Urinary bladder (tissue), 4 donors: ENCODE results near the gene DISC1. TPM values are rescaled to one million over a fixed set of nuclear protein-coding genes. Genes with fewer than 3 reads are reported as not detected.

Experiments
- DNase-seq: peaks from one replicate; pipeline ENCODE4 v3.0.0-alpha.2; 2015; ENCODE audit errors: extremely low spot score
- H3K27ac ChIP-seq: one replicate; pipeline ENCODE4 v1.5.1; 2013; ENCODE audit warnings: low read depth, mild to moderate bottlenecking, moderate library complexity
- H3K36me3 ChIP-seq: one replicate; pipeline ENCODE4 v1.6.1; 2013; ENCODE audit warnings: mild to moderate bottlenecking, moderate library complexity; ENCODE audit not compliant: insufficient read depth
- H3K4me1 ChIP-seq: one replicate; pipeline ENCODE4 v1.6.1; 2013; ENCODE audit warnings: mild to moderate bottlenecking, moderate library complexity; ENCODE audit not compliant: insufficient read depth
- H3K4me3 ChIP-seq: one replicate; pipeline ENCODE4 v1.5.1; 2013; ENCODE audit warnings: low read depth, low read length
- WGBS: extraction: QIAGEN DNeasy Blood & Tissue Kit; methylation state at CpG from one replicate; pipeline ENCODE4 v1.1.7; 2013; 5-methylcytosine and 5-hydroxymethylcytosine counted together
- polyA plus RNA-seq: library from polyadenylated mRNA; stranded (reverse); fragments of 200-250 nt; gene quantifications from one replicate; pipeline ENCODE4 v1.2.3, GENCODE V29; 2013
- total RNA-seq: library from RNA; depleted of rRNA; stranded (reverse); fragments of >200 nt; gene quantifications from one replicate; pipeline ENCODE4 v1.2.3, GENCODE V29; 2014
- donor health status: healthy with polysubstance abuse.
- donor health status: healthy.

Gene DISC1
- total and polyA plus RNA-seq, 2 donors, result 1.6 to 32.0 TPM

DNA sequence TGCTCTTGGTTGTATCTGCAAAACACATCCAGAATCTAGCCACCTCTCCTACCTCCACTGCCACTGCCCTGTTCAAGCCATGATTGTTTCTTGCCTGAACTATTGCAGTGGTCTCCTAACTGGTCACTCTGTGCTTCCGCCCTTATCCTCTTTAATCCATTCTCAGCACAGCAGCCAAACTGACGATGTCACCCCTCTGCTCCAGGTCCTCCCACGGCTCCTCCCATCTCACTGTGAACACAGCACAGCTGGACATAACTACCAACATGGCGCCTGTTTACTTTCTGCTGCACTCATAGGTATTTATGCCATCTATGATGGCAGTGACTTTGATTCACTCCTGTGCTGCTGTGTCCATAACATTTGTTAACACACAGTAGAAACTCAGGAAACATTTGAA, 406.7 kb downstream of the DISC1 start:
- H3K36me3 ChIP-seq, result no peaks in the 10 kb centered on the region
- no peak overlapping the region for H3K27ac ChIP-seq
- no peak for DNase-seq
- H3K4me1 ChIP-seq, result no peaks in the 10 kb centered on the region
- no peak overlapping the region for H3K4me3 ChIP-seq
- WGBS, result 70% methylated on average over 4 of the region's 4 CpGs

DNA sequence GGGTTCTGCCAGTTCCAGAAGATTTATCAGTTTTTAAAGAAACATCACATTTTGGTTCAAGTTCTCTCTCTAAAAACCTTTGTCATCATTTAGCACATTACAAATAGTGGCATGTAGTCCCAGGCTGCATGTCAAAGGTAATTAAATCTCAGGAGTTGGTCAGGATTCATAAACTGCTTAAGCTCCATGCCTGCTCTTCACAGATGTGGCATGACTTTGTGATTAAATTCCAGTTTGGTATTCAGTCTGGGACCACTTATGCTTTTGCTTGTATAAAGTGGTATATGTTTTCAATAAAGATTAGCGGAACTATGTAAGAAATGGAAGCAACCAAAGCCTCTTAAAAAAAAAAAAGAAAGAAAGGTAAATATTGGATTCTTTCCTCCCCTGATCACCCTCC, 408.0 kb downstream of the DISC1 start:
- no peak for DNase-seq
- Histone ChIP-seq H3K4me1 (no peaks in the 10 kb centered on the region), H3K4me3 (no peak overlapping the region), H3K36me3 (no peaks in the 10 kb centered on the region), H3K27ac (no peak overlapping the region)
- WGBS, result 97% methylated on average over 1 of the region's 1 CpG

DNA sequence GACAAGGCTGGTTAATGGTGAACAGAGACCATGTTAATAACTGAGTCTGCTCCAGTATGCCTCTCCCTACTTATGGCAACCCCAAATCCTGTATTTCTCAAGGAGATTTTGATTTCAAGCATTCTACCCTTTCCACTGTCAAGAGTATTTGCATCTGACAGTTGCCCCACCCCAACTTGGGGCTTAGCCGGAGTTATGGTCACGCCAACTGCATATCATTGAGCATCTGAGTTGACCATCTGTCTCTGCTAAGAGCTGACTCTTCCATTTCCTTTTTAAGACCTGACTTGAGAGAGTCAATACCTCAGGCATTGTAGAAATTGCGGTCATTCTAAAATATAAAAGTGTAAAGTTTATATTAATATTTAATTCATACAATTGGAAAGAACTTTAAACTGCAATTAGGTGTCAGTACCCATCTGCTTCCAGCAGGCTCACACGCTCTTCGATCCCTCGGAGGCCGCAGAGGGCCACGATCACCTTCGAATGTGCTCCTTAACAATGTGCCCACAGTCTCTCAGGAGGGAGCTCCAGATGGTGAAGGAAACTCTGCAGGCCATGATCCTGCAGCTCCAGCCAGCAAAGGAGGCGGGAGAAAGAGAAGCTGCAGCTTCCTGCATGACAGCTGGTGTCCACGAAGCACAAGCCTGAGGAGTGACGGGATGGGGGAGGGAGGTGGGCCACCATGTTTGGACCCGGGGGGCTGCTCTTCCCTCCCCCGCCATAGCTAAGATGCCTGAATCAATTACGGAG, 409.8 kb downstream of the DISC1 start:
- no peaks in the 10 kb centered on the region for H3K4me1 ChIP-seq
- H3K27ac ChIP-seq, result no peak overlapping the region
- DNase-seq, result no peak
- WGBS, result 90% methylated on average over 15 of the region's 15 CpGs
- no peak overlapping the region for H3K4me3 ChIP-seq
- no peaks in the 10 kb centered on the region for H3K36me3 ChIP-seq

DNA sequence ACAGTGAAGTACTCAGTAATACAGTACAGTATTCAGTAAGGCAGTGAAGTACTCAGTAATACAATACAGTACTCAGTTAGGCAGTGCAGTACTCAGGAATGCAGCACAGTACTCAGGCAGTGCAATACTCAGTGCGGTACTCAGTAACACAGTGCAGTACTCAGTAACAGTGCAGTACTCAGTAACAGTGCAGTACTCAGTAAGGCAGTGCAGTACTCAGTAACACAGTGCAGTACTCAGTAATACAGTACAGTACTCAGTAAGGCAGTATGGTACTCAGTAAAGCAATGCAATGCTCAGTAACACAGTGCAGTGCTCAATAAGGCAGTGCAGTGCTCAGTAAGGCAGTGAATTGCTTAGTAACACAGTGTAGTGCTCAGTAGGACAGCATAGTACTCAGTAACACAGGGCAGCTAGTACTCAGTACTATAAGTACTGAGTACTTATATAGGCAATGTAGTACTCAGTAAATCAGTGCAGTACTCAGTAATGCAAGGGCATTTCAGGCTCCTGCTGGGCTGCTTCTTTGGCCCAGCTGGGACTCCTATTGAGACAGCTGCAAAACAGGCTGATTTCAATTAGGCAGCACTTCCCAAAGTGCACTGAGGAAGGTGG, 411.3 kb downstream of the DISC1 start:
- H3K4me3 ChIP-seq, result no peak overlapping the region
- no peaks in the 10 kb centered on the region for H3K4me1 ChIP-seq
- DNase-seq, result no peak
- no peaks in the 10 kb centered on the region for H3K36me3 ChIP-seq
- no peak overlapping the region for H3K27ac ChIP-seq
- 99% methylated on average over 1 of the region's 1 CpG for WGBS

DNA sequence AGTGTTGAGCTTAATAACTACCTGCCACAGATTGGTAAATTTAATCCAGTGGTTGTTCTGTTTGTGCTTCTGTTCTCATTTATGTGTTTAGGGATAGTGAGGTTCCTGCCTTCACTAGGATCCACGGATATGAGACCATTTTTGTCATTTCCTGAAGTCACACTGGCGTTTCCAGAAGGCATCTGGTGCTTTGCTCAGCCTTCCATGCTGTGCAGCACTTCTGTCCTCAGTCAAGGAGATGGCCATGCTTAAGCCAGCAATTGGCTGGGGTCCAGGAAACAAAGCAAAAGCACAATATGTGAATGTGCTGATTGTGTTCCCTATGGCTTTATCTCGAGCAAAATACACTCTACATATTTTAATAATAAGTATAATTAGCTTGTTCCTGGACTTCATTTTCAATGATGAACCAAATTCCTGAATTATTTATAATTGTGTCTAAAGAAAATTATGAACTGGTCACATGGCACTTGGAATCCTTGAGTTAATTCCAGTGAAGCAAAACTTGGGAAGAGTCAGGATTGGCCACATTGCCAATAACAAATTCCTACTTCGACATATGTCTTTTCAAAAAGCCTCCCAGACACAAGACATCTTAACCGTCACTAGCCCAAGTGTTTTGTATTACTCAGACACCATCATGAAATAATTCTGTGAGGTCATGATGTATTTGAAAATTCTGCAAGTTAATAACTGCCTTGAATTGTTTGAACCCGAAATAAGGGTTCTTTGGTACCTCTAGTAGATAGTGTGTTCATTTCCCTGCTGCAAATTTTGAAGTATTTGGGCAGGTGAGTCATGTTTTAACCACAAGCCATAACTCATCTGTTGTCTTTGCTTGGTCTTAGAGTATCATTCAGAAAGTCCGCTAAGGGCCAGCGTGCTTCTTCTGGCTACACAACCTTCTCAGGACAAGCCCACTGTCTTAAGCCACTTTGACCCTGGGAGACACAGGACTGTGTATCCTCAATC, 412.4 kb downstream of the DISC1 start:
- 80% methylated on average over 8 of the region's 8 CpGs for WGBS
- no peak for DNase-seq
- Histone ChIP-seq H3K36me3 (no peaks in the 10 kb centered on the region), H3K4me3 (no peak overlapping the region), H3K27ac (no peak overlapping the region), H3K4me1 (no peaks in the 10 kb centered on the region)

DNA sequence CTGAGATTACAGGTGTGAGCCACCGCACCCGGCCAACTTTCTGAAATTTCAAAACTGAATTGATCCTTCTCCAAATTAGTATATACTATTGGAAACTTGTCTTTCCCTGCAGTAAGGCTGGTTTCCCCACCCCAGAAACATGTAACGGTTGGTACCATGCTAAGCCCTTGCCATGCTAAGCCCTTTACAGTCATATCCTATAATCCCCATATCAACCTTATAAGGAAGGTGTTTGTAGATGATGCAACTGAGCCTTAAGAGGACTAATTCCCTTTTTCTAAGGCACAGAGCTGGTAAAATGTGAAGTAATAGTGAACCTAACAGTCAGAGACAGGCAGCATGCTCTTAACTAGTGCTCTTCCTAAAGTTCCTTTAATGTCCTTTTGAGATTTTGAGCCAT, 413.7 kb downstream of the DISC1 start:
- Histone ChIP-seq H3K4me1 (no peaks in the 10 kb centered on the region), H3K27ac (no peak overlapping the region), H3K4me3 (no peak overlapping the region), H3K36me3 (no peaks in the 10 kb centered on the region)
- no peak for DNase-seq
- 95% methylated on average over 3 of the region's 3 CpGs for WGBS

DNA sequence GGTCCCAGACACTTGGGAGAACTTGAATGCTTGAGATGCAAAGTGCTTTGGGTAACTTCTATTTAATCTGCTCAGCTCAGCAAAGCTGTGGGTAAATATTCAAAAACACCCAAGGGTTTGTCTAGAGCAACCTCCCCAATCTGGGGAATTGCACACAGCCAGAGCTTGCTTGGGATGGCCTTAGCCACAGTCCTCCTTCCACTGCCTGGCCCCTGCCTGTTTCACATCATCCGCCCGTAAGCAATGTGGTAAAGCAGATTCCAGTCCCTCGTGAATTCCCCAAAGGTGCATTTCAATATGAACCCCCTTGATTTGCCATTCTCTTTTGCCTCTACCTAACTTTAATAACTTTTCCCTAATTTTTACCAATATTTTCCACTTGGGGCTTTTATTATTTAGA, 418.1 kb downstream of the DISC1 start:
- 96% methylated on average over 3 of the region's 3 CpGs for WGBS
- no peaks in the 10 kb centered on the region for H3K4me1 ChIP-seq
- no peak overlapping the region for H3K4me3 ChIP-seq
- no peak for DNase-seq
- no peaks in the 10 kb centered on the region for H3K36me3 ChIP-seq
- no peak overlapping the region for H3K27ac ChIP-seq

DNA sequence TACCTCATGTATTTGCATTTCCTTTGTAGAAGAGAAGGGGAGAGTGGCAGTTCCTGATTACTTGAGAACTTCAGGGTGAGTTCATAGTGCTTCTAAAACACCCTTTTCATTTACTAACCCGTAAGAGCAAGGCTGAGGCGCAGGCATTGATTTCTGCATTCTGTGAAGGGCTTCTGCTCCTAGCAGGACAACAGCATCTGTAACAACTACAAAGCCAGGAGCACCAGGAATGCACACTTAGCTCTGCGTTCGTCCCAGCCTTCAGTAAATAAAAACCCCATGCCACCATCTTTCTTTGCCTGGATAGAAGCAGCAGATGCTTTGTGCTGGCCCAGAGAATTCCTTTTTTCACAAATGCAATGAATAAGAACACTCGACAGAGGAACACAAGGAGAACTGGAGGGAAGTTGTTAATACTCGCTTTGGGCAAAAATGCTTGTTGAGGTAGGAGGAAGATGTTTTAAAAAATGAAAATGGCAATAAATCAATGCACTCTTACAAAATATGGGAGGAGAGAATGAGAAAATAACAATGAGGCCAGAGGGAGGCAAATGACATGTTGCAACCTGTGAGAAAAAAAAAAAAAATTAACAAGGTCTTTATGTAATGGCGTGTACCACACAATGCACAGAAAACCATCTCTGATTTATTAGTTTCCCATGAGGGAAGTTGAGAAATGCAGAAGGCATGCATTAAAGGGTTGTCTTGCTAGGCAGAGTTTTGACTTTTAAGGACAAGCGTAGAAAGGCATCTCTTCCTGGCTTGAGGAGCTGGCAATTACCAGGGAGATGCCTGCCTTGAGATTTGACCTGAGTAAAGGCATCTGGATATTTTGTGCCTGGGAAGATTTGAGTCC, 418.8 kb downstream of the DISC1 start:
- no peaks in the 10 kb centered on the region for H3K36me3 ChIP-seq
- DNase-seq, result no peak
- no peak overlapping the region for H3K4me3 ChIP-seq
- no peaks in the 10 kb centered on the region for H3K4me1 ChIP-seq
- WGBS, result 91% methylated on average over 8 of the region's 8 CpGs
- H3K27ac ChIP-seq, result no peak overlapping the region

DNA sequence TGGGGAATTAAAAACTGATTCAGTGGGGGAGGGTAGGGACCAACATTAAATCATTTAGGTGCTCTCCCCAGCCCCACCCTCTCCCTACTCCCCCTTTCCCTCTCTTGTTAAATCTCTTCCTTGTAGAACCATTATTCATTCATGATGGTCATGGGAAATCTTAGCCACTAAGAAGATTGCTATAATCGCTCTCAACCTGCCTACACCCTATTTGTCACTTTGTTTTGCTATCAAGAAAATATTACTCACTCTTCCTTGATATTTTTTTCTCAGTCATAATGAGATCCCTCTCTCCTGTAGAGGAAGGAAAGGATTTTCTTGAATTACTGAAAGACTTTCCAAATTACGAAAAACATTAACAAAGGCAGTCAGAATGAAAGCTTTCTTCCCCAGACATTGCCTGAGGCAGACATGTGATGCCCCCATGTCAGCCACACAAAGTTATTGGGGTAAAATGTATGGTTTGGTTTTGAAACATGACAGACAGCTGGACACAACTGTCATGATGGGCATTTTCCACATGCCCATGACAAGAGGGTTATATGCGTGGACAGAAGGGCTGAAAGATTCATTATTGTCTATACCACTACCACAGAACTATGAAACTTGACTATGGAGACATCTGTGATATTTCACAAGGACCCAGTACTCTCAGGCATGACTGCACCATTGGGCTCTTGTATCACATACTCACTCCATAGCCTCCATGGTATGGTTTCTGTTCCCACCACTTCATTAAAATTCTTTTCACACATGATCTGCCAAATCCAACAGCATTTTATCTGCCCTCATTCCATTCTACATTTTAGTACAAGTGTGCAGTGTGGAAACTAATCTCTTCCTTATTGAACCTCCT, 420.1 kb downstream of the DISC1 start:
- Histone ChIP-seq H3K27ac (no peak overlapping the region), H3K4me3 (no peak overlapping the region), H3K4me1 (no peaks in the 10 kb centered on the region), H3K36me3 (no peaks in the 10 kb centered on the region)
- no peak for DNase-seq
- 90% methylated on average over 3 of the region's 3 CpGs for WGBS

DNA sequence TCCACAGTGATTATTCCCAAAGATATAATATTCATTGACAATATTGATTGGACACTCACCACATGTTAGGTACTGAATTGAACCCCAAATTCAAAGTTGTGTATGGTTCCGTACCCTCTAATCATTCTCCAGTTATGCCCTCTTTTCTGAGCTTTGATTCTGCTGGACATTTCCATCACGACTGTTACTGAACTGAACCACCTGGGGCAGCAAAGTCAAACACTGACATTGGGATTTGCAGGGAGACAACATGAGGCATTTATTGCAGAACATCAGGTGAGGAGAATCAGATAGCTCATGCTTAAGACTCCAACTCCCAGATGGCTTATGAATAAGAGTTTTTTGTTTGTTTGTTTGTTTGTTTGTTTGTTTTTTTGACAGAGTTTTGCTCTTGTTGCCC, 420.9 kb downstream of the DISC1 start:
- 92% methylated on average over 2 of the region's 2 CpGs for WGBS
- no peaks in the 10 kb centered on the region for H3K4me1 ChIP-seq
- H3K27ac ChIP-seq, result no peak overlapping the region

DNA sequence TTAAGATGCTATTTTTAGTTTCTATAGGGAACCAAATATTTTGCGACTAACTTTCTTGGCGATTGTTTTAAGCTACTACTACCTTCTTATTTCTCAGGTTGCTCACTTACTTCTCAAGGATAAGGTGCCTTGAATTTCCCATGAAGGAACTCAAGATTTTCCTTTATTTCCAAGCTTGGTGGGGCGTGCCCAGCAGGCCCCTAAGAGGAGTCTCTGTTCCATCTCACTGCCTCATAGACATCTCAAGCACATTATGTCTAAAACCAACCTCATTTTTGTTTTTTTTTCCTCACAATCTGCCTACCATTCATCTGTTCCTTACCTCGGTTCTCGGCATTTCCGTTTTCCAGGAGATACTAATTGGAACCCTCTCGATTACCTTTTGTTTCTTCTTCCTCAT, 421.9 kb downstream of the DISC1 start:
- WGBS, result 95% methylated on average over 7 of the region's 7 CpGs
- H3K4me1 ChIP-seq, result no peaks in the 10 kb centered on the region
- no peaks in the 10 kb centered on the region for H3K36me3 ChIP-seq
- DNase-seq, result no peak
- H3K27ac ChIP-seq, result no peak overlapping the region
- no peak overlapping the region for H3K4me3 ChIP-seq

More for the DNA sequence above, 420.9 kb downstream of the DISC1 start:
- no peak for DNase-seq
- H3K36me3 ChIP-seq, result no peaks in the 10 kb centered on the region
- no peak overlapping the region for H3K4me3 ChIP-seq

DNA sequence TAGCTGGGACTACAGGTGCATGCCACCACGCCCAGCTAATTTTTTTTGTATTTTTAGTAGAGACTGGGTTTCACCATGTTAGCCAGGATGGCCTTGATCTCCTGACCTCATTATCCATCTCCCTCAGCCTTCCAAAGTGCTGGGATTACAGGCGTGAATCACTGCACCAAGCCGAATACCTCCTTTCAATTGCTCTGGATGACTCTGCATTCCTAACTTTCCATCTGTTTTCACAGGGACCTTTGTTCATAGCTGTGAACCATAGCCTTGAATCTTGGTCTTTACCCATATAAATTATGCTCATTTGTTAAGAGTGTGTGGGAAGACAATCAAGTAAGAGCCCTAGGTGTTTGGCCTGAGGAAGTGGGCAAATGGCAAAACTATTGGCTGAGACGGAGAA, 422.7 kb downstream of the DISC1 start:
- no peaks in the 10 kb centered on the region for H3K36me3 ChIP-seq
- WGBS, result 96% methylated on average over 4 of the region's 4 CpGs
- no peak overlapping the region for H3K4me3 ChIP-seq
- no peak for DNase-seq
- H3K4me1 ChIP-seq, result no peaks in the 10 kb centered on the region
- H3K27ac ChIP-seq, result no peak overlapping the region
